CD14-positive monocyte (primary cell): ENCODE measurements around the gene TPP2. TPM values are rescaled to one million over a fixed set of nuclear protein-coding genes. Genes with fewer than 3 reads are reported as not detected.
A peak's percentile ranks its signal among the peaks of the same experiment; 100 is the strongest.

Experiments used
- DNase-seq, 3 donors: peaks; one replicate each; pipeline ENCODE4 v3.0.0-alpha.2; 2011 to 2022
- H2AFZ ChIP-seq: 2 replicates; pipeline ENCODE4 v1.6.0; 2012; ENCODE audit warnings: mild to moderate bottlenecking, low read depth, low read length, inconsistent platforms; ENCODE audit not compliant: insufficient read depth, poor library complexity, severe bottlenecking
- H3K27ac ChIP-seq, 2 donors: 1 replicate in 1 of 2; 2 replicates in 1 of 2; pipeline ENCODE4 v1.5.1; 2012 to 2013; ENCODE audit warnings: low read length in 2 of 2, control low read depth in 1 of 2, inconsistent platforms in 1 of 2, low read depth in 1 of 2, mild to moderate bottlenecking in 1 of 2
- H3K27me3 ChIP-seq, 2 donors: one replicate each; pipeline versions ENCODE4 v1.6.0 to v1.6.1; 2011 to 2013; ENCODE audit warnings: low read length in 2 of 2; ENCODE audit not compliant: control insufficient read depth in 2 of 2, insufficient read depth in 2 of 2
- H3K36me3 ChIP-seq, 2 donors: replicated peaks in 1 of 2; 1 replicate in 1 of 2; 2 replicates in 1 of 2; pipeline versions ENCODE4 v1.5.1 to v1.6.1; 2012 to 2013; ENCODE audit warnings: low read length in 2 of 2, control low read depth in 1 of 2, inconsistent platforms in 1 of 2, mild to moderate bottlenecking in 1 of 2; ENCODE audit not compliant: insufficient read depth in 2 of 2, control insufficient read depth in 1 of 2
- H3K4me1 ChIP-seq, 2 donors: 1 replicate in 1 of 2; 2 replicates in 1 of 2; pipeline versions ENCODE4 v1.5.1 to v1.6.1; 2012 to 2013; ENCODE audit warnings: low read length in 2 of 2, control low read depth in 1 of 2, inconsistent platforms in 1 of 2, mild to moderate bottlenecking in 1 of 2, moderate library complexity in 1 of 2; ENCODE audit not compliant: insufficient read depth in 2 of 2, control insufficient read depth in 1 of 2
- H3K4me2 ChIP-seq: replicated peaks from 2 replicates; pipeline ENCODE3; 2012; ENCODE audit warnings: low read length, moderate library complexity, mild to moderate bottlenecking; ENCODE audit not compliant: poor library complexity, severe bottlenecking; ENCODE audit errors: extremely low read depth
- H3K4me3 ChIP-seq, 3 experiments: fragments of 200-600 bp in 1 of 3; sonication (generic) in 1 of 3; replicated peaks in 1 of 3; 1 replicate in 2 of 3; 2 replicates in 1 of 3; pipeline ENCODE4 v1.5.1; 2011 to 2013; ENCODE audit warnings: low read length in 3 of 3, mild to moderate bottlenecking in 3 of 3, control low read depth in 2 of 3, low read depth in 2 of 3, inconsistent platforms in 1 of 3, moderate library complexity in 1 of 3
- H3K79me2 ChIP-seq: 2 replicates; pipeline ENCODE4 v1.6.0; 2012; ENCODE audit warnings: mild to moderate bottlenecking, control low read depth, inconsistent platforms, low read length, moderate library complexity; ENCODE audit not compliant: insufficient read depth
- H3K9ac ChIP-seq: 2 replicates; pipeline ENCODE4 v1.6.0; 2017; ENCODE audit warnings: low read length, mild to moderate bottlenecking; ENCODE audit not compliant: insufficient read depth, poor library complexity, severe bottlenecking
- H3K9me3 ChIP-seq, 2 donors: replicated peaks in 1 of 2; 1 replicate in 1 of 2; 2 replicates in 1 of 2; pipeline versions ENCODE4 v1.5.1 to v1.6.1; 2012 to 2013; ENCODE audit warnings: low read length in 2 of 2, control low read depth in 1 of 2; ENCODE audit not compliant: control insufficient read depth in 1 of 2, insufficient read depth in 1 of 2
- H4K20me1 ChIP-seq: 2 replicates; pipeline ENCODE4 v1.6.0; 2012; ENCODE audit warnings: mild to moderate bottlenecking, low read length, control low read depth, moderate library complexity; ENCODE audit not compliant: insufficient read depth
- H3K27ac Mint-ChIP-seq, 7 donors: one replicate each; pipeline ENCODE4 v1.8.0; 2020; ENCODE audit warnings: mild to moderate bottlenecking in 7 of 7, mixed read lengths in 7 of 7, moderate library complexity in 6 of 7, inconsistent platforms in 2 of 7
- H3K27me3 Mint-ChIP-seq, 3 donors: one replicate each; pipeline ENCODE4 v1.8.0; 2021 to 2022; ENCODE audit warnings: low read depth in 3 of 3, mild to moderate bottlenecking in 3 of 3, mixed read lengths in 3 of 3, moderate library complexity in 3 of 3, inconsistent platforms in 1 of 3
- H3K36me3 Mint-ChIP-seq, 2 donors: one replicate each; pipeline ENCODE4 v1.8.0; 2020; ENCODE audit warnings: mixed read lengths in 2 of 2, inconsistent platforms in 1 of 2, mild to moderate bottlenecking in 1 of 2
- H3K4me1 Mint-ChIP-seq: one replicate; pipeline ENCODE4 v1.8.0; 2020; ENCODE audit warnings: mild to moderate bottlenecking, mixed read lengths
- H3K4me3 Mint-ChIP-seq, 2 donors: one replicate each; pipeline ENCODE4 v1.8.0; 2020; ENCODE audit warnings: mild to moderate bottlenecking in 2 of 2, mixed read lengths in 2 of 2, moderate library complexity in 1 of 2
- H3K9me3 Mint-ChIP-seq, 7 donors: one replicate each; pipeline ENCODE4 v1.8.0; 2020 to 2022; ENCODE audit warnings: mixed read lengths in 7 of 7, mild to moderate bottlenecking in 6 of 7, moderate library complexity in 6 of 7, inconsistent platforms in 2 of 7
- WGBS: methylation state at CpG from one replicate; pipeline ENCODE4 v1.1.5; 2013; ENCODE audit warnings: missing lambda C conversion rate; ENCODE audit not compliant: insufficient coverage; 5-methylcytosine and 5-hydroxymethylcytosine counted together
- intact Hi-C, 2 donors: fragments of 100-400 bp; cut with micrococcal nuclease; formaldehyde crosslinking; loops; one replicate each; pipeline versions ENCODE4 v1.15.0 to v1.15.1; 2023
- polyA plus RNA-seq, 3 donors: library from polyadenylated mRNA; depleted of rRNA in 1 of 3; unstranded in 2 of 3; stranded (reverse) in 1 of 3; fragments of 300-500 nt in 2 of 3; fragments of >200 nt in 1 of 3; fragmentation: Illumina TruSeq in 2 of 3; gene quantifications; 1 replicate in 2 of 3; 2 replicates in 1 of 3; pipeline ENCODE4 v1.2.3, GENCODE V29; 2012 to 2021
- TF ChIP-seq, protein P1 (sequence below): fragments of 200-600 bp; IDR thresholded peaks from one replicate; pipeline ENCODE4 v1.8.0; 2022; ENCODE audit warnings: antibody characterized with exemption, mild to moderate bottlenecking

TPP2 gene
- polyA plus RNA-seq, 3 donors, result 18.0 to 39.7 (median 26.0) TPM

DNA sequence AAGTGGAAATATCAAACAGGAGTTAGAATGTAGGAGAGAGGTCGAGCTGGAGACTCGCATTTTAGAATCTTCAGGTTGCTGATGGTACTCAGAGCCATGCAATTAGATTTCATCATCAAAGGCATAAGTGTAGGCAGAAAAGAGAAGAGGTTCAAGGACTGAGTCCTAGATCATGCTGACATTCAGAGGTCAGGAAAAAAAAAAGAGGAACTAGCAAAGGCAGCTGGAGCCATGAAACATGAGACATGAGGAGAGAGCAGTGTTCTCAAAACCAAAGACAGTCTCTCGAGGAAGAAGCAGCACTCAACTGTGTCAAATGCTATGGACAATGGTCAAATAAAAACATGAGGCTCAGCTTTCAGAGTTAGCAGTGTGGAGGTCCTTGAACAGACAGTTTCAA lies 12.4 kb upstream of the TPP2 start:
- Mint-ChIP-seq H3K4me3 (peak overlapping the region in 1 of 2 donors; percentile 16), H3K4me1 (peaks cover 20% of the 10 kb centered on the region), H3K27me3 (peaks cover 0 to 2% (median 1%) of the 10 kb centered on the region in 3 donors), H3K27ac (peak overlapping the region; percentile 2 to 83 (median 74)), H3K36me3 (no peaks in the 10 kb centered on the region), H3K9me3 (no peaks in the 10 kb centered on the region)
- Histone ChIP-seq H4K20me1 (no peaks in the 10 kb centered on the region), H3K27ac (peak overlapping the region in 1 of 2 donors; percentile 64), H2AFZ (peak overlapping the region; percentile 60), H3K4me2 (peak overlapping the region; percentile 16), H3K36me3 (no peaks in the 10 kb centered on the region), H3K9ac (no peak overlapping the region), H3K4me1 (peaks cover 15 to 16% of the 10 kb centered on the region in 2 donors), H3K79me2 (no peaks in the 10 kb centered on the region), H3K9me3 (no peaks in the 10 kb centered on the region), H3K27me3 (no peaks in the 10 kb centered on the region), H3K4me3 (no peak overlapping the region)
- intact Hi-C loops, result loop anchor here (2.0 to 10.0 kb wide), 5 partner anchors 33 to 1910 kb away; partner anchors contain the start of genes ERCC5 (in 2 of the 2), TEX30 (in 1 of the 2) and TMTC4 (in 1 of the 2)
- DNase-seq, result peak; percentile 68 to 79 (median 78)
- TF ChIP-seq, protein P1, sequence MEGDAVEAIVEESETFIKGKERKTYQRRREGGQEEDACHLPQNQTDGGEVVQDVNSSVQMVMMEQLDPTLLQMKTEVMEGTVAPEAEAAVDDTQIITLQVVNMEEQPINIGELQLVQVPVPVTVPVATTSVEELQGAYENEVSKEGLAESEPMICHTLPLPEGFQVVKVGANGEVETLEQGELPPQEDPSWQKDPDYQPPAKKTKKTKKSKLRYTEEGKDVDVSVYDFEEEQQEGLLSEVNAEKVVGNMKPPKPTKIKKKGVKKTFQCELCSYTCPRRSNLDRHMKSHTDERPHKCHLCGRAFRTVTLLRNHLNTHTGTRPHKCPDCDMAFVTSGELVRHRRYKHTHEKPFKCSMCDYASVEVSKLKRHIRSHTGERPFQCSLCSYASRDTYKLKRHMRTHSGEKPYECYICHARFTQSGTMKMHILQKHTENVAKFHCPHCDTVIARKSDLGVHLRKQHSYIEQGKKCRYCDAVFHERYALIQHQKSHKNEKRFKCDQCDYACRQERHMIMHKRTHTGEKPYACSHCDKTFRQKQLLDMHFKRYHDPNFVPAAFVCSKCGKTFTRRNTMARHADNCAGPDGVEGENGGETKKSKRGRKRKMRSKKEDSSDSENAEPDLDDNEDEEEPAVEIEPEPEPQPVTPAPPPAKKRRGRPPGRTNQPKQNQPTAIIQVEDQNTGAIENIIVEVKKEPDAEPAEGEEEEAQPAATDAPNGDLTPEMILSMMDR, result no peak
- WGBS, result 3% methylated on average over 3 of the region's 3 CpGs

DNA sequence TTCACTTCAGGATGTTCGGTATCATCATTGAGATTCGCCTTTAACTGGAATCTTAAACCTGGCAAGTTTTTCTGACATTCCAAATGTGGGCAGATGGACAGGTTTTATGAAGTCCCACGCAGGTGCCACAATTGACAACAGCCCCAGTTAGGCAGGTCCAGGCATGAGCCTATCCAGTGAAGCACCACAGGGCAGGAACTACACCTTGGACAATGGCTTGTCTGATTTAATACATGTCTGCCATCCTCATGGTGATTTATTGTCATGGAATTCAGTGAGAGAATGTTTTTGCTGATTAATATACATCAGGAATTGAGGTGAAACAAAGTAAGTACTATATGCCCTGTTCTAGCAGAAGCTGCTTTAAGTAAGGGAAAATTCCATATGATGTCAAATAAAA lies 10.2 kb upstream of the TPP2 start:
- H3K27ac Mint-ChIP-seq, result no peak overlapping the region
- WGBS, result 89% methylated on average over 3 of the region's 3 CpGs
- Histone ChIP-seq H3K79me2 (no peaks in the 10 kb centered on the region), H3K36me3 (no peaks in the 10 kb centered on the region), H3K9me3 (no peaks in the 10 kb centered on the region), H3K27ac (no peak overlapping the region), H2AFZ (no peak overlapping the region), H3K4me1 (peaks cover 22 to 25% of the 10 kb centered on the region in 2 donors), H3K4me2 (no peak overlapping the region), H3K9ac (no peak overlapping the region), H4K20me1 (no peaks in the 10 kb centered on the region), H3K27me3 (no peaks in the 10 kb centered on the region), H3K4me3 (no peak overlapping the region)
- H3K27me3 Mint-ChIP-seq, result peaks cover 0 to 2% (median 1%) of the 10 kb centered on the region in 3 donors
- no peak for DNase-seq
- no peaks in the 10 kb centered on the region for H3K9me3 Mint-ChIP-seq
- no peaks in the 10 kb centered on the region for H3K36me3 Mint-ChIP-seq
- TF ChIP-seq, protein P1, result no peak
- H3K4me1 Mint-ChIP-seq, result peaks cover 32% of the 10 kb centered on the region
- intact Hi-C loops, result loop anchor here in 1 of 2 donors (10.0 kb wide), 2 partner anchors 188 to 1912 kb away; partner anchors contain the start of genes TEX30 and TMTC4
- no peak overlapping the region for H3K4me3 Mint-ChIP-seq
